Spinal cord (tissue), 10 donors: ENCODE data around the gene NOP16. TPM values are rescaled to one million over a fixed set of nuclear protein-coding genes. Genes with fewer than 3 reads are reported as not detected.
A peak's percentile ranks its signal among the peaks of the same experiment; 100 is the strongest.

Experiments used
- DNase-seq, 6 donors: peaks; one replicate each; pipeline versions ENCODE4 v3.0.0 to v3.0.0-alpha.2; 2013 to 2015; ENCODE audit warnings: low spot score in 6 of 6, low read depth in 4 of 6
- H3K27ac ChIP-seq: one replicate; pipeline ENCODE4 v1.5.1; 2013; ENCODE audit warnings: low read depth, low read length, control low read depth
- H3K27me3 ChIP-seq: one replicate; pipeline ENCODE4 v1.6.1; 2013; ENCODE audit warnings: low read length; ENCODE audit not compliant: control insufficient read depth, insufficient read depth
- H3K36me3 ChIP-seq: one replicate; pipeline ENCODE4 v1.6.1; 2013; ENCODE audit warnings: low read length; ENCODE audit not compliant: control insufficient read depth, insufficient read depth
- H3K4me1 ChIP-seq: one replicate; pipeline ENCODE4 v1.6.1; 2013; ENCODE audit warnings: low read length; ENCODE audit not compliant: control insufficient read depth, insufficient read depth
- H3K4me3 ChIP-seq: one replicate; pipeline ENCODE4 v1.5.1; 2013; ENCODE audit warnings: low read depth, low read length, control low read depth
- H3K9me3 ChIP-seq: one replicate; pipeline ENCODE4 v1.6.1; 2013; ENCODE audit warnings: low read length; ENCODE audit not compliant: control insufficient read depth, insufficient read depth
- WGBS: methylation state at CpG from one replicate; pipeline ENCODE4 v1.1.5; 2013; ENCODE audit warnings: missing lambda C conversion rate; ENCODE audit not compliant: insufficient coverage; 5-methylcytosine and 5-hydroxymethylcytosine counted together
- polyA plus RNA-seq, 2 donors: library from polyadenylated mRNA; unstranded; fragments of 120-200 nt; gene quantifications; one replicate each; pipeline ENCODE4 v1.2.1, GENCODE V29; 2013; ENCODE audit not compliant: insufficient read length in 2 of 2
- total RNA-seq, 2 donors: library from RNA; depleted of rRNA in 1 of 2; stranded (reverse); fragments of 120-200 nt in 1 of 2; fragments of >200 nt in 1 of 2; gene quantifications; one replicate each; pipeline versions ENCODE4 v1.2.3 to v1.2.4, GENCODE V29; 2013 to 2014
- donor health status: healthy.

NOP16 gene
- total and polyA plus RNA-seq, 4 donors, result 5.2 to 35.8 (median 21.3) TPM

DNA sequence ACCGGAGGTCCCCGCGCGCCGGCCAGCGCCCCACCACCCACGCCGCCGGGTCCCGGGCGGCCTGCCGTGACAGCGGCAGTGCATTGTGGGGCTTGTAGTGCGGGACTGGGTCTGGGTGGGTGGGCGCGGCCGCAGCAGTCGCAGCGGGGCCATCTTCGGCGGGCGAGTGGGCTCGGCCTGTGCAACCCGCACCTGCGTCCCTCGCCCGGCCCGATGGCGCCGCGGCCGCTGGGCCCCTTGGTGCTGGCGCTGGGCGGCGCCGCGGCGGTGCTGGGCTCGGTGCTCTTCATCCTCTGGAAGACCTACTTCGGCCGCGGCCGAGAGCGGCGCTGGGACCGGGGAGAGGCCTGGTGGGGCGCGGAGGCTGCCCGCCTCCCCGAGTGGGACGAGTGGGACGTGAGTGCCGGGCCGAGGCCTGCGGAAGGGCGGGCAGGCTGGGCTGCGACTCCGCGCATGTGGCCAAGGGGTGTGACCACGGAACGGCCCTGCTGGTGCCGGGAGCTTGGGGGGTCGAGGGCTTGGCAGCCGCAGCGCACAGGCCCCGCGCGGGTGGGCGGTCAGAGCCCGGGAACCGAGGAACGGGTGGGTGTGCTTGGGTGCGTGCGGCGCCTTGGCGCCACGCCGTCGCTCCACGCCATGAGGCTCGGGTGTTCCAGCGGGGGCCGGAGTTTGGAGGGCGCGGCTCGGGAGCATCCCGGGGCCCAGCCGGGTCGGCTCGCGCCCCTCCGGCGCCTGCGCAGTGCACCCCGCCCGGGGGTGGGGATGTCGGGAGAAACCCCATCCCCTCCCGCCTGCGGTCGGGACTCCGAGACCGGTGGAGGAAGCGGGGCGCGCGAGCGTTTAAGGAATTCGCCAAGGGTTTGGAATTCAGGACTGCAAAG is 22.8 kb downstream of the NOP16 start, which contains the start of gene ARL10:
ARL10 (plus strand) TSS at position 137 of the 881 bp plus-strand sequence; CDS start at position 214, 77 bp downstream.
- Histone ChIP-seq H3K36me3 (peaks cover 40% of the 10 kb centered on the region), H3K27ac (no peak within 1 kb of the TSS), H3K9me3 (no peaks in the 10 kb centered on the region), H3K4me3 (peak within 1 kb of the TSS; percentile 51), H3K4me1 (peaks cover 14% of the 10 kb centered on the region), H3K27me3 (no peaks in the 10 kb centered on the region)
- under 1% methylated on average over 108 of the region's 108 CpGs for WGBS
- DNase-seq, result peak in 5 of 6 donors; percentile 26 to 90 (median 54)

- no peaks in the 10 kb centered on the region for H3K27me3 ChIP-seq
- H3K4me1 ChIP-seq, result peaks cover 21% of the 10 kb centered on the region
- DNase-seq, result peak in 1 of 6 donors; percentile 35
- H3K36me3 ChIP-seq, result peaks cover 37% of the 10 kb centered on the region
- peak overlapping the region; percentile 51 for H3K4me3 ChIP-seq
- no peak overlapping the region for H3K27ac ChIP-seq
- no peaks in the 10 kb centered on the region for H3K9me3 ChIP-seq
- 13% methylated on average over 22 of the region's 28 CpGs for WGBS
Measured at GRCh38 chr5:176364765-176365350, 23.5 kb downstream of the NOP16 start.

GRCh38 chr5:176362233-176362490 is 26.2 kb downstream of the NOP16 start:
- Histone ChIP-seq H3K27me3 (no peaks in the 10 kb centered on the region), H3K4me1 (peaks cover 22% of the 10 kb centered on the region), H3K27ac (no peak overlapping the region), H3K36me3 (peaks cover 16% of the 10 kb centered on the region), H3K4me3 (peak overlapping the region; percentile 87), H3K9me3 (no peaks in the 10 kb centered on the region)
- no peak for DNase-seq
- WGBS, result no CpG with 5 or more reads among the region's 8 CpGs

DNA sequence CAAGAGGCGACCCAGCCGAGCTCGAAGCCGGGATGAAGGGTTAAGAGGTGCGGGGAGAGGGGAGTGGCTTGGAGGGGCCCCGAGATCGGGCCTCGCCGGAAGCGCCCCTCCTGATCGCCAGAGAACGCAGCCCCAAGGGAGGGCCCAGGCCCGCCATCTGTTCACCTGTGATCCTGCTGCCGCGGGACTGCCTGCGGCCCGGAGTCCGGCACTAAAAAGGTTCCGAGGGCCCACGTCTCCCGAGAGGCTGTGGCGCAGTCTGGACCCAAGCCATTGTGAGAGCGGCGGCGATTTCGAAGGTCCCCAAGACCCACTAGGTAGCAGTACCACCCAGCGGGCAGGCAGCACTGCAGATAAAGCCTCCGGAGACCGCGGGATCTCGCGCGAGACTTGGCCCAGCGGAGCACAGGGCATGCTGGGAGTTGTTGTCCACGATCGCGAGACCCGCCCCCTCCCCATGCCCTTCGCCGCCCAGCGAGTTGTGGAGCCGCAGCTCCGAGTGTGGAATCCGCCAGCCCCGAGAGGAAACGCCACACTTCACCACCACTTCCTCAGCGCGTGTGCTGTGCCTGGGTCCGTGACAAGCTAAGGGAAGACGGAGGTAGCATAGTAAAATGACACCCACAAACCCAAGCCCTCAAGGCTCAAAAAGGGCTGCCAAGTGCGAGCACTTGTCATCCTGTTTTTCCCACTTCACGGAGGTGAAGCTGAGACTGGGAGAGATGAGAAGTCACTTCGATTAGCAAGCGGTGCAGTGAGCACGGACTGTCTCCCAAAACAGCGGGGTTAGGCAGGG is 26.8 kb downstream of the NOP16 start, which contains the start of gene KIAA1191:
KIAA1191 (minus strand) TSS at position 328 of the 796 bp plus-strand sequence. CDS start 2,256 bp downstream, outside the sequence.
- peak; percentile 80 to 98 (median 85) for DNase-seq
- Histone ChIP-seq H3K9me3 (no peaks in the 10 kb centered on the region), H3K27me3 (no peaks in the 10 kb centered on the region), H3K27ac (peak within 1 kb of the TSS; percentile 82), H3K4me3 (peak within 1 kb of the TSS; percentile 87), H3K4me1 (peaks cover 20% of the 10 kb centered on the region), H3K36me3 (peaks cover 14% of the 10 kb centered on the region)
- 1% methylated on average over 42 of the region's 56 CpGs for whole genome bisulfite sequencing

DNA sequence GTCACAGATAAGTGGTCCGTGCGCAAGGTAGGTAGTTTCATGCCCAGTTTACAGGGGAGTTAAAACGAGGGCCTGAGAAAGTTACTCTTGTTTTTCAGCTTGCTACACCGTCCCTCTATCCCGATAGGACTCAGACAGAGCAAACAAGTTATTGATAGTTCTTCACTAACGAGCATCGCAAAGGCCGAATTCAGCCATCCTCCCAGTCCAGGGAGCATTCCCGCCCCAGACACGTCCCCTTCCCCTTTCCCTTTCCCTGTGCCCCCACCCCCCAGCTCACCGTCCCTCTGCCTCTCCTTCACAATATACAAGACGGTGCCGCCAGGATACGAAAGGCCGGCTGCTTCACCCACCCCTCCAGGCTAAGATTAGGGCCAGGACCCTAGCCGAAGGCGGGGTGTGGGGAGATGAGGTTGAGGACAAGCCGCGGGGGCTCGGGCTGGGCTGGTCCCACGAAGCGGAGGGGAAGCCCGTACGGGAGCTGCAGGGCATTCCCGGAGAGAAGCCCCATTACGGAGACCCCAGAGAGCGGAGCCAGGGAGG is 27.4 kb downstream of the NOP16 start:
- no peaks in the 10 kb centered on the region for H3K9me3 ChIP-seq
- peak in 1 of 6 donors; percentile 15 for DNase-seq

GRCh38 chr5:176359658-176360057 is 28.7 kb downstream of the NOP16 start:
- no peaks in the 10 kb centered on the region for H3K9me3 ChIP-seq
- H3K27ac ChIP-seq, result no peak overlapping the region
- H3K27me3 ChIP-seq, result no peaks in the 10 kb centered on the region
- no CpG with 5 or more reads among the region's 4 CpGs for WGBS
- no peak for DNase-seq
- no peak overlapping the region for H3K4me3 ChIP-seq
- peaks cover 10% of the 10 kb centered on the region for H3K4me1 ChIP-seq
- peaks cover 17% of the 10 kb centered on the region for H3K36me3 ChIP-seq

More for the DNA sequence above, 27.4 kb downstream of the NOP16 start:
- peak overlapping the region; percentile 87 for H3K4me3 ChIP-seq
- peak overlapping the region; percentile 82 for H3K27ac ChIP-seq
- H3K27me3 ChIP-seq, result no peaks in the 10 kb centered on the region
- peaks cover 14% of the 10 kb centered on the region for H3K4me1 ChIP-seq
- peaks cover 9% of the 10 kb centered on the region for H3K36me3 ChIP-seq
- 3% methylated on average over 21 of the region's 27 CpGs for WGBS

DNA sequence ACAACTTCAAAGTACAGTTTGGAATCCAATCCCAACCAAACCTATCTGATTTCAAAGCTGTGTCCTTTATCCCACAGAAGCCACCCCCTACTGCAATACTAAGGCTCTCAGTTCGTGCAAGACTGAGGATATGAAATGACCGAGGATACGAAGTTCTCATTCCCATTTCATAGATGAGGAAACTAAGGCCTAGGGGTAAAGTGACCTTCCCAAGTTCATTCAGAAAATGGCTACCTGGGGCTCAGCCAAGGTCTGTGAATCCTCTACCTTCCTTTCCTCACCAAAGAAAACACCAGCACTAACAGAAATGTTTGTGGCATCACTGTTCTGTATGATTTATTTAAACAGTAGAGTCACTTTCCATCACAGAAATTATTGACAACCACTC is 32.2 kb downstream of the NOP16 start:
- Histone ChIP-seq H3K4me3 (no peak overlapping the region), H3K27ac (no peak overlapping the region), H3K36me3 (peaks cover 38% of the 10 kb centered on the region), H3K27me3 (no peaks in the 10 kb centered on the region), H3K4me1 (peaks cover 9% of the 10 kb centered on the region), H3K9me3 (no peaks in the 10 kb centered on the region)
- WGBS, result no CpG with 5 or more reads among the region's 3 CpGs
- no peak for DNase-seq

DNA sequence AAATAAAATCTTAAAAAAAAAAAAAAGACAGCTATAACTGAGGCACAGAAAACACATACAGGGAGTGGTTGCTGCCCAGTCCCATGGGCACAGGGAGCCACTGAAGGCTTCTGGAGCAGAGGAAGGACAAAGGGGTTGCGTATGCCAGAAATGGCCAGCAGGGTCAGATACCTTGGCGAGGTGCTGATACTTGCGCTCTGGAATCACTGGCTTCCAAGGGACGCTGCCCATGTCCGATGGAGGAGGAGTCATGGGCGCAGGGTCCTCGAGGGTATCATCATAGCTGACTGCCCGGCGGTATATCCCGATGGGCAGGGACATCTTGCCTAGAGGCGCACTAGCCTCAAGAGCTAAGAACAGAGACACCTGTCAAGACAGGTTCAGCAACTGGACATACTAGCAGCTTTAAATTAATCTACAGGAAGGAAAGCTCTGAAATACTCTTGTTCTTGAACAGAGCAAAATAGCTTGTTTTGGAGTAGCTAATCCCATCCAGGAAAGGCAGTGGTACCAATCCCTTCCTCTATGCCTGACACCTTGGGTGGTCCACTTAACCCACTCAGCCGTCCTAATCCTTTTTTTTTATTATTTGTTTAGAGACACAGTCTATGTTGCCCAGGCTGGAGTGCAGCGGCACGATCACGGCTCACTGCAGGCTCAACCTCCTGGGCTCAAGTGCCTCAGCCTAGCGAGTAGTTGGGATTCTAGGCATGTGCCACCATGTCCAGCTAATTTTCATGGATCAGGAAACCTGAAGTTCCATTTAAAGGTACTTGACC is 32.8 kb downstream of the NOP16 start:
- peaks cover 44% of the 10 kb centered on the region for H3K36me3 ChIP-seq
- H3K27me3 ChIP-seq, result no peaks in the 10 kb centered on the region
- H3K27ac ChIP-seq, result no peak overlapping the region
- WGBS, result 82% methylated on average over 15 of the region's 16 CpGs
- H3K9me3 ChIP-seq, result no peaks in the 10 kb centered on the region
- no peak overlapping the region for H3K4me3 ChIP-seq
- no peak for DNase-seq
- H3K4me1 ChIP-seq, result peaks cover 8% of the 10 kb centered on the region

DNA sequence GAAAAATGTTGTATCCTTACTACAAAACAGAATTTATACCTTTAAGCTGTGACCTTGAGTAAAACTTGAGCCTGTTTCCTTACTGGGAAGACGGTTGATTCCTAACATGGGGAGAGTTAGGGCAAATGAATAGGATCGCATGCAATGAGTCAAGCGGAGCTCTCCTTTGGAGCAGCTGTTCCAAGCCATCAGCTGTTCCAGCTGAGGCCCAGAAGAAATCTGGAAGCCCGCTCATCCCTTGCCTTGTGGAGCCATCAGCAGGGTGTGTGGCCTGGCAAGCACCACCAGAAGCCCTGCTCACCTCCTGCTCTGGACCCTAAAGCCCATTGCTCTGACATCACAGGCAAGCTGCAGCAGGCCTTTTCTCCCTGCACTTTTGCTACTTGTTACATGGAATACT is 34.9 kb downstream of the NOP16 start:
- WGBS, result 77% methylated on average over 4 of the region's 4 CpGs

More for the DNA sequence above, 34.9 kb downstream of the NOP16 start:
- Histone ChIP-seq H3K27me3 (no peaks in the 10 kb centered on the region), H3K36me3 (peaks cover 56% of the 10 kb centered on the region), H3K27ac (no peak overlapping the region), H3K4me1 (no peaks in the 10 kb centered on the region), H3K9me3 (no peaks in the 10 kb centered on the region), H3K4me3 (no peak overlapping the region)
- no peak for DNase-seq
